ENCODE results near the gene FNBP1.

The FNBP1 gene

DNA sequence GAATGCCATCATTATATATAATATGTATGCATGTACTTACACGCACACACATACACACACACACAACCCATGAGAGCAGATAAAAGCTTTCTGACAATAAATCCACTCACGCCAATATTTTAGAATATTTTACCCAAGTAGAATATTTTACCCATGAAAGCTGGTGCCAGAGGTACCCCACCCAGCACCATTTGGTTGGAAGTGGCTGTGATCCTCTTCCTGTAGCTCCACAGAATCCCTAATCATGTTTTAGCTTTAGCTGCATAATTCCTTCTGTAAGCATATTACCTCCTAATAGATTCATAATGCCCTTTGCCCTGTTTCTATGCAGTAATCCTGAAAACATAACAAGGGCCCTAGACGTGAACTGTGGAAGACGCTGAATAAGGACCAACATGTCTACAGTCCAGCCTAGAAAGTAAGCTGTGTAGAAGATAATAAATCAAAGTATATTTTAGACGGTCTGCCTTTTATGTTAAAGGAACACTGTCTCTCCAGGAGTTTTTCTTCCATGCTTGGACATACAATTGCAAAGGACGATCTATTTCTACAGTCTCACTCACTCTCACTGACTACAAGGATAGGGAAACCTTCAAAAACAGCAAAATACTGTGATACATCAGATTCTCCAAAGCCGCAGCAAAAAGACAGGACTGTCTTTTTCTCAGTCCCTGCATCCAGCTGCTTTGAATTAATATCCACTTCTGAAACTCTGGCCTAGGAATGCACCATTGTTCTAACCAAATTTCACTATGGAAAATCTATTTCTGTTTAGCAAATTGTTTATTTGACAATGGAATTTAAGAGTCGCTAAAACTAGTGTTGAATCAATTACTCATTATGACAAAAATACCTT, 109.6 kb downstream of the FNBP1 start:
- no peaks in the 10 kb centered on the region for H3K27me3 ChIP-seq (ENCODE audit: low read length)
- peaks cover 11% of the 10 kb centered on the region; the same call in 1 of the 2 replicates for H3F3A ChIP-seq (ENCODE audit: insufficient read depth)
- no peak overlapping the region for H3K4me3 ChIP-seq (ENCODE audit: insufficient read depth, low read length, poor library complexity, severe bottlenecking)
- no peak overlapping the region for H2AFZ ChIP-seq (ENCODE audit: low read depth, low read length, severe bottlenecking)
- TF ChIP-seq EZH2phosphoT487 (conservative IDR thresholded peaks at IDR 0.05; ENCODE audit: low read length): no peak
- H4K20me1 ChIP-seq (ENCODE audit: low read depth, low read length): no peaks in the 10 kb centered on the region
- H3K9me2 ChIP-seq (replicated peaks; ENCODE audit: insufficient read depth, low read length): no peaks in the 10 kb centered on the region
- H3K9me3 ChIP-seq (ENCODE audit: insufficient read depth, low read length): no peaks in the 10 kb centered on the region
- peaks cover 6% of the 10 kb centered on the region; the same call in 1 of the 2 replicates for H3K79me2 ChIP-seq (ENCODE audit: insufficient read depth, low read length)
- H3K9ac ChIP-seq (ENCODE audit: low read length): no peak overlapping the region
- H3K4me2 ChIP-seq (ENCODE audit: low read depth, low read length, poor library complexity, severe bottlenecking): no peak overlapping the region
- H3K36me3 ChIP-seq (ENCODE audit: low read length): peaks cover 14% of the 10 kb centered on the region; the same call in 1 of the 2 replicates
- H3K27ac ChIP-seq (ENCODE audit: low read depth, low read length): no peak overlapping the region

GRCh38 chr9:129932303-129933151, 110.5 kb downstream of the FNBP1 start:
- Histone ChIP-seq H3K27ac (ENCODE audit: low read depth, low read length) (no peak overlapping the region), H4K20me1 (ENCODE audit: low read depth, low read length) (no peaks in the 10 kb centered on the region), H3K4me3 (ENCODE audit: insufficient read depth, low read length, poor library complexity, severe bottlenecking) (no peak overlapping the region), H2AFZ (ENCODE audit: low read depth, low read length, severe bottlenecking) (no peak overlapping the region), H3K36me3 (ENCODE audit: low read length) (peaks cover 19% of the 10 kb centered on the region; the same call in 1 of the 2 replicates), H3K27me3 (ENCODE audit: low read length) (no peaks in the 10 kb centered on the region), H3F3A (ENCODE audit: insufficient read depth) (peaks cover 11% of the 10 kb centered on the region; the same call in 1 of the 2 replicates), H3K79me2 (ENCODE audit: insufficient read depth, low read length) (peaks cover 3% of the 10 kb centered on the region; the same call in 1 of the 2 replicates), H3K9me3 (ENCODE audit: insufficient read depth, low read length) (no peaks in the 10 kb centered on the region), H3K9ac (ENCODE audit: low read length) (no peak overlapping the region), H3K9me2 (replicated peaks; ENCODE audit: insufficient read depth, low read length) (no peaks in the 10 kb centered on the region), H3K4me2 (ENCODE audit: low read depth, low read length, poor library complexity, severe bottlenecking) (no peak overlapping the region)
- no peak for TF ChIP-seq EZH2phosphoT487 (conservative IDR thresholded peaks at IDR 0.05; ENCODE audit: low read length)
- TF ChIP-seq CTCF (IDR thresholded peaks at IDR 0.05; ENCODE audit: insufficient read depth, low read length, poor library complexity, severe bottlenecking): no peak

- H3K79me2 ChIP-seq (ENCODE audit: insufficient read depth, low read length): peaks cover 3% of the 10 kb centered on the region; the same call in 1 of the 2 replicates
These were observed 112.2 kb downstream of the FNBP1 start for GRCh38 chr9:129930743-129931142.

More at GRCh38 chr9:129930743-129931142, 112.2 kb downstream of the FNBP1 start:
- H3K36me3 ChIP-seq (ENCODE audit: low read length): peaks cover 25% of the 10 kb centered on the region
- no peak overlapping the region for H2AFZ ChIP-seq (ENCODE audit: low read depth, low read length, severe bottlenecking)
- no peaks in the 10 kb centered on the region for H3K9me2 ChIP-seq (replicated peaks; ENCODE audit: insufficient read depth, low read length)
- TF ChIP-seq EZH2phosphoT487 (conservative IDR thresholded peaks at IDR 0.05; ENCODE audit: low read length): no peak
- TF ChIP-seq CTCF (IDR thresholded peaks at IDR 0.05; ENCODE audit: insufficient read depth, low read length, poor library complexity, severe bottlenecking): no peak
- no peak overlapping the region for H3K9ac ChIP-seq (ENCODE audit: low read length)
- H3K4me2 ChIP-seq (ENCODE audit: low read depth, low read length, poor library complexity, severe bottlenecking): no peak overlapping the region
- H3K4me3 ChIP-seq (ENCODE audit: insufficient read depth, low read length, poor library complexity, severe bottlenecking): no peak overlapping the region
- H3K27ac ChIP-seq (ENCODE audit: low read depth, low read length): no peak overlapping the region
- no peaks in the 10 kb centered on the region for H4K20me1 ChIP-seq (ENCODE audit: low read depth, low read length)
- peaks cover 11% of the 10 kb centered on the region; the same call in 1 of the 2 replicates for H3F3A ChIP-seq (ENCODE audit: insufficient read depth)
- H3K27me3 ChIP-seq (ENCODE audit: low read length): no peaks in the 10 kb centered on the region
- H3K9me3 ChIP-seq (ENCODE audit: insufficient read depth, low read length): no peaks in the 10 kb centered on the region
